Stimulated activated memory B cell treated with anti-CD40 and anti-IgM and Interleukin-4, amounts not matched to agents 10 μg/mL and 1 μg/mL and 100 μg/mL, for 72 hours (primary cell): ENCODE data around the gene SPTBN1.
"Not testable (repeated sequence)": the region's sequence is repeated elsewhere in the genome, so short reads cannot be mapped to it uniquely, and the experiment has no call there.

Experiments used
- ATAC-seq: fragments of 150-1000 bp; cut with Tn5 transposase; 2 replicates; pipeline ENCODE4 v1.10.0; 2021
- H3K27ac Mint-ChIP-seq: one replicate; pipeline ENCODE4 v1.8.0; 2022; ENCODE audit warnings: mild to moderate bottlenecking, mixed read lengths
- H3K27me3 Mint-ChIP-seq: one replicate; pipeline ENCODE4 v1.8.0; 2022; ENCODE audit warnings: mixed read lengths
- H3K36me3 Mint-ChIP-seq: one replicate; pipeline ENCODE4 v1.8.0; 2022; ENCODE audit warnings: mixed read lengths
- H3K4me1 Mint-ChIP-seq: one replicate; pipeline ENCODE4 v1.8.0; 2022; ENCODE audit warnings: mixed read lengths
- H3K4me3 Mint-ChIP-seq: one replicate; pipeline ENCODE4 v1.8.0; 2022; ENCODE audit warnings: mild to moderate bottlenecking, moderate library complexity, mixed read lengths
- H3K9me3 Mint-ChIP-seq: one replicate; pipeline ENCODE4 v1.8.0; 2022; ENCODE audit warnings: mixed read lengths

SPTBN1 gene

DNA sequence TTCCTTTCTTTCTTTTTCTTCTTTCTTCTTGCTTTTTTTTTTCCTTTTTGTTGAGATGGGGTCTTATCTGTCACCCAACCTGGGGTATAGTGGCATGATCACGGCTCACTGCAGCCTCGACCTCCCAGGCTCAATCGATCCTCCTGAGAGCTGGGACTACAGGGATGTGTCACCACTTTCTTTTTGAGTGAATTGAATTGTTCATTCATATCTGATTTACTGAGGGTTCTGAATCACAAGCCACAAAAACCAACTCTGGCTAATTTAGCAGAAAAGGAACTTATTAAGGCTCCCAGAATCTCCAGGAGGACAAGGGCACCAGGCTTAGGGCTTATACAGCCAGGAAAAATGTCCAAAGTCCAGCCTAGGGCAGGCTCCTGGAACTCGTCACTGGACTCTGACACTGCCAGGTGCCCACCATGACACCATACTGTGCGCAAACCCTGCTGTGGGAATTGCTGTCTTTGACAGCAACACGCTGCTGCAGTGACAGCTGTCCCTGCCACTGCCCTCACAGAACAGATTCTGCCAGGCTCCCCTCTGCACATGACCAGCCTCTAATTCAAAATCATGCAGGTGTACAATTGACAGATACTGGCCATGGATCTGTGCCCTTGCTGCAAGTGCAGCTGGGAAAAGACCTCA lies 224.4 kb downstream of the SPTBN1 start:
- no peaks in the 10 kb centered on the region for H3K36me3 Mint-ChIP-seq
- H3K27ac Mint-ChIP-seq: peak overlapping the region; percentile 79
- H3K4me3 Mint-ChIP-seq: peak overlapping the region; percentile 75
- peak; percentile 88 for ATAC-seq
- H3K9me3 Mint-ChIP-seq: peaks cover 5% of the 10 kb centered on the region
- peaks cover 16% of the 10 kb centered on the region for H3K27me3 Mint-ChIP-seq
- H3K4me1 Mint-ChIP-seq: peaks cover 44% of the 10 kb centered on the region

DNA sequence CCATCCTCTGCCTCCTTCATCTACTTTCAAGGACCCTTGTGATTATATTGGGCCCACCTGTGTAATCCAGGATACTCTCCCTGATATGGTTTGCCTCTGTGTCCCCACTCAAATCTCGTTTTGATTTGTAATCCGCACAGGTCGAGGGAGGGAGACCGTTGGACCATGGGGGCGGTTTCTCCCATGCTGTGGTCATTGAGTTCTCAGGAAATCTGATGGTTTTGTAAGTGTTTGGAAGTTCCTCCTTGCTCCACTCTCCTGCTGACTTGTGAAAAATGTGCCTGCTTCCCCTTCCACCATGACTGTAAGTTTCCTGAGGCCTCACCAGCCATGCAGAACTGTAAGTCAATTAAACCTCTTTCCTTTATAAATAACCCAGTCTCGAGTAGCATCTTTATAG lies 225.3 kb downstream of the SPTBN1 start:
- H3K4me1 Mint-ChIP-seq: peaks cover 44% of the 10 kb centered on the region
- no peak overlapping the region for H3K27ac Mint-ChIP-seq
- no peaks in the 10 kb centered on the region for H3K36me3 Mint-ChIP-seq
- peaks cover 20% of the 10 kb centered on the region for H3K27me3 Mint-ChIP-seq
- ATAC-seq: no peak
- H3K9me3 Mint-ChIP-seq: peaks cover 5% of the 10 kb centered on the region
- no peak overlapping the region for H3K4me3 Mint-ChIP-seq

DNA sequence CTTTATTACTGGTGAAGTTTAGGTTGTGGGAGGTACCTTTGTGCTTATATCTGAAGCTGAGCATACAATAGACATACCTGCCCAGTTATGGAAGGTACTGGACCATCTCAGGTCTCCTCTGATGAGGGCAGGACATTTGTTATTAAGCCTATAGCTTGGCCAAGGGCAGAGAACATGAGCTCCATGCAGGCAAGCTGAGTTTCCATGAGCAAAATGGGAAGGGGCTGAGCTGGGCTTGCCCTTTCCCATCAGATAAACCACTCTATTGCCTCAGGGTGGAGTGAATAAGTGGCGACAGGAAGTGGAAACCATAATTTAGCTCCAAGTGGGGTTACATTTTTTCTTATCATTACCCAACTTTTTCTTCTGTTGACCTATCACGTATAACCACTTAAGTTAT lies 227.5 kb downstream of the SPTBN1 start:
- no peaks in the 10 kb centered on the region for H3K36me3 Mint-ChIP-seq
- ATAC-seq: no peak
- peaks cover 29% of the 10 kb centered on the region for H3K4me1 Mint-ChIP-seq
- H3K27me3 Mint-ChIP-seq: peaks cover 20% of the 10 kb centered on the region
- no peak overlapping the region for H3K27ac Mint-ChIP-seq
- peaks cover 5% of the 10 kb centered on the region for H3K9me3 Mint-ChIP-seq
- H3K4me3 Mint-ChIP-seq: no peak overlapping the region

DNA sequence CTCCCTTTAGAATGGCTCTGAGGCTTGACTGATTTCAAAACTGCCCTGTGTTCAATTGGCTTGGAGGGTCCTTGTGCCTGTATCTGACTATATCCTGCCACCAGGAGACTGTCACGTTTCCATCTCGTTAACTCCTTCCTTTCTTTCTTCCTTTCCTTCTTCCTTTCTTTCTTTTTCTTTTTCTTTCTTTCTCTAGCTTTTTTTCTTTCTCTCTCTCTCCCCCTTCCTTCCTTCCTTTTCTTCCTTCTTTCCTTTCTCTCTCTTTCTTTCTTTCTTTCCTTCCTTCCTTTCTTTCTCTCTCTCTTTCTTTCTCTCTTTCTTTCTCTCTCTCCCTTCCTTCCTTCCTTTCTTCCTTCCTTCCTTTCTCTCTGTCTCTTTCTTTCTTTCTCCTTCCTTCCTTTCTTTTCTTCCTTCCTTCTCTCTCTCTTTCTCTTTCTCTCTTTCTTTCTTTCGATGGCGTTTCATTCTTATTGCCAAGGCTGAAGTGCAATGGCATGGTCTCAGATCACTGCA lies 229.2 kb downstream of the SPTBN1 start:
- peaks cover 26% of the 10 kb centered on the region for H3K27me3 Mint-ChIP-seq

DNA sequence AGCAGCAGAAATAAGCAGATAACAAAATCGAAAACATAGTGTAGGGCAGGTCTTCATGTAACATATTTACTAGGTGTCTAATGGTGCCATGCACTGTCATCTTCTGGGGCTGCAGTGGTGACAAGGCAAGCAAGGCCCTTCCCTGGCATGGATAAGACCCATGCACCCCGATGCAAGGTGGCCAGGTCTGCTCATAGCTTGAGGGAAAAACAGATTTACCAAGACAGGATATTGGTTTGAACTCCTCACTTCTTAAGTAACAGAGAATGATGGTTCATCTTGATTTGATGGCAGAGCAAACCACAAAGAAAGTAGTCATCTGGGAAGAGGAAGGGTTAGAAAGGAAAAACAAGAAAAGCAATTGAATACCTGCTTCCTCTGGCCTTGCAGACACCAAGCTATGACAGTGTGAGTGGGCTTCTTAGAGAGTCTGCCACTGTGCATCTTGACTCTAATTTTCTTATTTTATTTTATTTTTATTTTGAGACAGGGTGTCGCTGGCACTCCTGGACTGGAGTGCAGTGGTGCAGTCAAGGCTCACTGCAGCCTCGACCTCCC lies 231.5 kb downstream of the SPTBN1 start:
- no peaks in the 10 kb centered on the region for H3K9me3 Mint-ChIP-seq
- no peak overlapping the region for H3K4me3 Mint-ChIP-seq
- H3K4me1 Mint-ChIP-seq: no peaks in the 10 kb centered on the region
- ATAC-seq: no peak
- H3K27me3 Mint-ChIP-seq: peaks cover 22% of the 10 kb centered on the region
- no peak overlapping the region for H3K27ac Mint-ChIP-seq
- H3K36me3 Mint-ChIP-seq: no peaks in the 10 kb centered on the region

More for the DNA sequence above, 229.2 kb downstream of the SPTBN1 start:
- ATAC-seq: no peak
- H3K9me3 Mint-ChIP-seq: peaks cover 5% of the 10 kb centered on the region
- H3K4me1 Mint-ChIP-seq: peaks cover 12% of the 10 kb centered on the region
- H3K4me3 Mint-ChIP-seq: no peak overlapping the region
- no peak overlapping the region for H3K27ac Mint-ChIP-seq
- no peaks in the 10 kb centered on the region for H3K36me3 Mint-ChIP-seq

DNA sequence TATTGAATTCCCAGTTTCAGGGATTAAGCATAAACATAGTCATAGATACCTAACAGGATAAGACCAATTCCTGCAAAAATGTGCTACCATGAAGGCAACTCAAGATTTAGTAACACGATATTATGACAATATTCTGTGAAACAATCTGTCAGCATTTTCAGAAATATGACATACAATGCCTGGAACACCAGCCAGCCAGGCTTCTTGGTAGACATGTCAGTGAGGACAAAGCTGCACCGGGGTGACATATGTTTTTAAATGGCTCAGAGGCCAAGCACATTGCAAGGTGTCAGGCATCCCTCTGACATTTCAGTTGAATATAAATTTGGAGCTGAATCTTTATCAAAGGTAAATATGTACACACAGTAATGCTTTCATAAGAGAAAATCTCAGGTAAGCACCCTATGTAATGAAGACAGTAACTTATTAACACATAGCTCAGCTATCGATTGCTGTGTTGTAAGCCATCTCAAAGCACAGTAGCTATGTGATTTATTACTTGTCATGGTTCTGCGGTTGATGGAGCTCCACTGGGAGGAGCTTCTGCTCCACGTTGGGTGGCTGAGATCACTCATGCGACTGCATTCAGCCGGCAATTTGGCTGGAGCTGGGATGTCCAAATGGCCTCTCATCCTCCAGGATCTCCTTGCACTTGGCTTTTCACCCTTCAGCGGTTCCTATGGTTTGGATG lies 235.5 kb downstream of the SPTBN1 start:
- H3K27me3 Mint-ChIP-seq: peaks cover 12% of the 10 kb centered on the region

DNA sequence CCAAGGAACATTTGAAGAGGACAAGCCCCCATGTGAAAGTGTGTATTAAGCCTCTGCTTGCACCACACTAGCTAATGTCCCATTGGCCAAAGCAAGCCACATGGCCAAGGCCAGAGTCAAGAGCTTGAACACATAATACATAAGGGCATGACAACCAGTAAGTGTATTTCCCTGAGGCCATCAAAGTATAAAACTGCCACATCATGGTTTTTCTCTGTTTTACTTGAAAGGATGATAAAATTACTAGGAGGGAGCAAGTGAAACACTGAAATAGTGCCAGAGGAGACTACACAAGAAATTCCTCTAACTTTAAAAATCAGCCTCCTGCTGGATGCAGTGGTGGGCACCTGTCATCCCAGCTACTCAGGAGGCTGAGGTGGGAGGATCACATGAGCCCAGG lies 236.4 kb downstream of the SPTBN1 start:
- Mint-ChIP-seq H3K36me3 (no peaks in the 10 kb centered on the region), H3K27me3 (peaks cover 12% of the 10 kb centered on the region), H3K4me3 (no peak overlapping the region), H3K9me3 (no peaks in the 10 kb centered on the region), H3K4me1 (no peaks in the 10 kb centered on the region), H3K27ac (no peak overlapping the region)
- no peak for ATAC-seq

More for the DNA sequence above, 235.5 kb downstream of the SPTBN1 start:
- ATAC-seq: no peak
- Mint-ChIP-seq H3K4me1 (no peaks in the 10 kb centered on the region), H3K9me3 (no peaks in the 10 kb centered on the region), H3K27ac (no peak overlapping the region), H3K4me3 (no peak overlapping the region), H3K36me3 (no peaks in the 10 kb centered on the region)

DNA sequence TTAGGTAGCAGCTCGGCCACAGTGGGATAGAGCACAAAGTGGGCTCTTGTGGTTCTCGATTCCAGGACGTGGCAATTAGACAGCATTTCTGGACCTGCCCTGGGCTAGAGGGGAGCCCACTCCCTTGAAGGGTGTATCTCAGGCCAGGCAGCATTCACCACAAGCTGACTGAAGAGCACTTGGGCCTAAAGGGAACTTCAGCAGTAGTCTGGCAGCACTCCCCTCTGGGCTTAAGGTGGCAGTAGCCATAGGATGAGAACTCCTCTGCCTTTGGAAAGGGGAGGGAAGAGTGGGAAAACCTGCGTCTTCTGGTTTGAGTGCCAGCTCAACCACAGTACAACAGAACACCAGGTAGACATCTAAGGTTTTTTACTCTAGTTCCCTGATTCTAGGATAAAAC lies 239.3 kb downstream of the SPTBN1 start:
- no peak overlapping the region for H3K27ac Mint-ChIP-seq
- H3K36me3 Mint-ChIP-seq: no peaks in the 10 kb centered on the region
- no peaks in the 10 kb centered on the region for H3K4me1 Mint-ChIP-seq
- ATAC-seq: no peak
- H3K27me3 Mint-ChIP-seq: no peaks in the 10 kb centered on the region
- no peak overlapping the region for H3K4me3 Mint-ChIP-seq
- H3K9me3 Mint-ChIP-seq: no peaks in the 10 kb centered on the region

DNA sequence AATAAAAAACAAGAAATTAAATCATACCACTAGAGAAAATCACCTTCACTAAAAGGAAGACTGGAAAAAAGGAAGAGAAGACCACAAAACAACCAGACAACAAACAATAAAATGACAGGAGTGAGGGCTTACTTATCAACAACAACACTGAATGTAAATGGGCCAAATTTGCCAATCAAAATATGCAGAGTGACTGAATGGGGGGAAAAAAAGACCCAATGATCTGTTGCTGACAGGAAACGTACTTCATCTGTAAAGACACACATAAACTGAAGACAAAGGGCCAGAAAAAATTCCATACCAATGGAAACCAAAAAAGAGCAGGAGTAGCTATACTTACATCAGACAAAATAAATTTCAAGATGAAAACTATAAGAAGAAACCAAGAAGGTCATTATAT lies 241.8 kb downstream of the SPTBN1 start:
- no peaks in the 10 kb centered on the region for H3K27me3 Mint-ChIP-seq

DNA sequence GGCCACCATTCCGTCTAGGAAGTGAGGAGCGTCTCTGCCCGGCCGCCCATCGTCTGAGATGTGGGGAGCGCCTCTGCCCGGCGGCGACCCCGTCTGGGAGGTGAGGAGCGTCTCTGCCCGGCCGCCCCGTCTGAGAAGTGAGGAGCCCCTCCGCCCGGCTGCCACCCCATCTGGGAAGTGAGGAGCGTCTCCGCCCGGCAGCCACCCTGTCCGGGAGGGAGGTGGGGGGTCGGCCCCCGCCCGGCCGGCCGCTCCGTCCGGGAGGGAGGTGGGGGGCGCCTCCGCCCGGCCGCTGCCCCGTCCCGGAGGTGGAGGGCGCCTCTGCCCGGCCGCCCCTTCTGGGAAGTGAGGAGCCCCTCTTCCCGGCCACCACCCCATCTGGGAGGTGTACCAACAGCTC lies 242.8 kb downstream of the SPTBN1 start:
- H3K4me1 Mint-ChIP-seq, H3K4me3 Mint-ChIP-seq, H3K36me3 Mint-ChIP-seq, H3K27me3 Mint-ChIP-seq, H3K9me3 Mint-ChIP-seq, H3K27ac Mint-ChIP-seq, ATAC-seq: not testable (repeated sequence)

More for the DNA sequence above, 241.8 kb downstream of the SPTBN1 start:
- Mint-ChIP-seq H3K4me3 (no peak overlapping the region), H3K4me1 (no peaks in the 10 kb centered on the region), H3K27ac (no peak overlapping the region), H3K9me3 (no peaks in the 10 kb centered on the region), H3K36me3 (no peaks in the 10 kb centered on the region)
- ATAC-seq: no peak

DNA sequence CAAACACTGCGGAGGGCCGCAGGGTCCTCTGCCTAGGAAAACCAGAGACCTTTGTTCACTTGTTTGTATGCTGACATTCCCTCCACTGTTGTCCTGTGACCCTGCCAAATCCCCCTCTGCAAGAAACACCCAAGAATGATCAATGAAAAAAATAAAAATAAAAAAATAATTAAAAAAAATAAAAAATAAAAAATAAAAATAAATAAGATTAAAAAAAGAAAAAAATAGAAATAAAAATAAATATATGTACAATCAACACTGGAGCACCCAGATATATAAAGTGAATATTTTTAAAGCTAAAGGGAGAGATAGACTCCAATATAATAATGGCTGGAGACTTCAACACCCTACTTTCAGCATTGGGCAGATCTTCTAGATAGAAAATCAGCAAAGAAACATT lies 243.5 kb downstream of the SPTBN1 start:
- Mint-ChIP-seq H3K4me1 (no peaks in the 10 kb centered on the region), H3K36me3 (no peaks in the 10 kb centered on the region), H3K9me3 (no peaks in the 10 kb centered on the region), H3K27me3 (no peaks in the 10 kb centered on the region), H3K4me3 (no peak overlapping the region), H3K27ac (no peak overlapping the region)
- ATAC-seq: no peak

DNA sequence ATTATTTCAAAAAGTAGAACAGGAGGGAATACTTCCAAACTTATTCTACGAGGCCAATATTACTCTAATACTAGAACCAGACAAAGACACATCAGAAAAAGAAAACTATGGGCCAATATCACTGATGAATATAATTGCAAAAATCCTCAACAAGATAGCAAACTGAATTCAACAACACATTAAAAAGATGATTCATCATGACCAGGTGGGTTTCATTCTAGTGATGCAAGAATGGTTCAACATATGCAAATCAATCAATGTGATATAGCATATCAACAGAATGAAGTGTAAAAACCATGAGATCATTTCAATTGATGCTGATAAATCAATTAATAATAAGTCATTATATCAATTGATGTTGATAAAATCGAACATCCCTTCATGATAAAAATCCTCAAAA lies 244.9 kb downstream of the SPTBN1 start:
- no peak overlapping the region for H3K4me3 Mint-ChIP-seq
- H3K4me1 Mint-ChIP-seq: no peaks in the 10 kb centered on the region
- no peaks in the 10 kb centered on the region for H3K27me3 Mint-ChIP-seq
- H3K9me3 Mint-ChIP-seq: no peaks in the 10 kb centered on the region
- H3K27ac Mint-ChIP-seq: no peak overlapping the region
- H3K36me3 Mint-ChIP-seq: no peaks in the 10 kb centered on the region
- no peak for ATAC-seq

DNA sequence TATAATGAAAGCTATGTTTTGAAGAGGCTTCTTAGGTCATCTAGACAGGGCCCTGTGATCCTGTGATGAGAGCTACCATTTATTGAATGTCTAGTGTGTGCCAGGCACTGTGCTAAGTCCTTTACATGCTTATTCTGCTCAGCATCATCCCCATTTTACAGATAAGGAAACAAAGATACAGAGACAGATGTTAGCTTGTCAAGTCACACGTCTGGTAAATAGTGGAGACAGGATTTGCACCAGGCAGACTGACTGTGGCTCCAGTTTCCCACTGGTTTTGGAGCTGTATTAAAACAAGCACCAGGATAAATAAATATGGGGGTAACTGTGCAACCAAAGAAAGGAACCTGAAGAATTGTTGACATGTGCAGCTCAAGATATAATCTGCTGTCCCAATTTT lies 248.1 kb downstream of the SPTBN1 start:
- no peak for ATAC-seq
- no peaks in the 10 kb centered on the region for H3K9me3 Mint-ChIP-seq
- H3K36me3 Mint-ChIP-seq: no peaks in the 10 kb centered on the region
- no peak overlapping the region for H3K4me3 Mint-ChIP-seq
- no peaks in the 10 kb centered on the region for H3K27me3 Mint-ChIP-seq
- H3K27ac Mint-ChIP-seq: no peak overlapping the region
- H3K4me1 Mint-ChIP-seq: peaks cover 8% of the 10 kb centered on the region

DNA sequence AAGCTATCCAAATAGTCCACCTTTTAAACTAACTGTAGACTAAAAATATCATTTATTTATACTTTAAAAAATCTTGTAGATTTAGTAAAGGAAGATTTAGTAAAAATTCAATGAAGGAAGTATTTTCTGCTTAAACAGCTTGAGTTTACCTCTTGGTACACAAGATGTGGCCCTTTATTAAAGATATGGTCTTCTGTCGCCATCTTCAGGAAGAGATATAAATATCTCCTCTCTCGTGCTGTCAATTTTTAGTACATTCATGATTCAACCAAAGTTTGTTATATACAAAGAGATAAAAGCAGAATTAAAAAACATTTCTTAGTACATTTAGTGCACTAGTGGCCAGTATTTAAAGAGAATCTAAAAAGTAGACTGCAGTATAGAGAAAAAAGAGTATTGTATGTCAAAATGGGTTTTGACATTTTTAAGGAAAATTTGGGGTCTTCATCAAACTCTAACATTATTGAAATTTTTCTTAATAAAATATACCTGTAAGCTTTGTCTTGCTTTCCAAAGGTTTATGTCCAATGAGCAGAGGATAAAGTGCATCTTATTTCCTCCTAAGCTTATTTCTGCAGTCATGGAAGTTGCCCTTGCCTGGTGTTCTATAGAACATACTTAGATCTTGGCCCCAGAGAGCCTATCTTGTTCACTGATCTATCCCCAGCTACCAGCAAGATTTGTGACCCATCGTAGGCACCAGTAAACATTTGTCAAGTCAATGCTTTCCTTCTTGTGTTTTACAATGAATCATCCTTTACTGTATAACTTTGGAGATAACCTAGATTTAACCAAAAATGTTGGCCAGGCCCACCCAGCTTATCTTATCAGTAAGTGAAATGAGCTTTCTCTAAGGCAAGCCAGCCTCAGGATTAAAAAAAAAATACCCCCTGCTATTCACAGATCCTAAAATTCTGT lies 248.8 kb downstream of the SPTBN1 start:
- Mint-ChIP-seq H3K4me1 (peaks cover 15% of the 10 kb centered on the region), H3K36me3 (no peaks in the 10 kb centered on the region), H3K9me3 (no peaks in the 10 kb centered on the region), H3K27ac (no peak overlapping the region), H3K27me3 (peaks cover under 1% of the 10 kb centered on the region), H3K4me3 (no peak overlapping the region)
- no peak for ATAC-seq

DNA sequence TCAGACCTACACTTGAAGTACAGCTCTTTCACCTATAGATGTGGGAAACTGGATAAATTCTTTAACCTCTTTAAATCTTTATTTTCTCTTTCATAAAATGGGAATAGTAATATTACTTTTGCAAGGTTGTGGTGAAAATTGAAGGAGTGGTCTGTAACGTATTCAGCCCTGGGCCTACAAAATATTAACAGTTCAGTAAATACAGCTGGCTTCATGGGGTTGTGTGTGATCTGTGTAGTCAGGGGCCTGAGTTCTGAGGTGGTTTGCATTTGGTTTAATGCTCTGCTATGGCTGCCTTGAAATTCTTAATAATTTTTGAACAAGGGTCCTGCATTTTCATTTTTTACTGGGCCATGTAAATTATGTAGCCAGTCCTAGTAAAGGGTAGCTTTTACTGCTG lies 250.5 kb downstream of the SPTBN1 start:
- ATAC-seq: no peak
- peaks cover 21% of the 10 kb centered on the region for H3K4me1 Mint-ChIP-seq
- H3K27ac Mint-ChIP-seq: no peak overlapping the region
- peaks cover 8% of the 10 kb centered on the region for H3K27me3 Mint-ChIP-seq
- H3K9me3 Mint-ChIP-seq: no peaks in the 10 kb centered on the region
- H3K4me3 Mint-ChIP-seq: no peak overlapping the region
- H3K36me3 Mint-ChIP-seq: no peaks in the 10 kb centered on the region
